DMS 273 (cell line): ENCODE measurements around the gene DAPK3.
"Not testable (repeated sequence)": the region's sequence is repeated elsewhere in the genome, so short reads cannot be mapped to it uniquely, and the experiment has no call there.

Source experiments
- DNase-seq: peaks from one replicate; lab custom pipeline; 2025; ENCODE audit not compliant: unreplicated experiment; lab: John Stamatoyannopoulos, UW

Gene DAPK3

DNA sequence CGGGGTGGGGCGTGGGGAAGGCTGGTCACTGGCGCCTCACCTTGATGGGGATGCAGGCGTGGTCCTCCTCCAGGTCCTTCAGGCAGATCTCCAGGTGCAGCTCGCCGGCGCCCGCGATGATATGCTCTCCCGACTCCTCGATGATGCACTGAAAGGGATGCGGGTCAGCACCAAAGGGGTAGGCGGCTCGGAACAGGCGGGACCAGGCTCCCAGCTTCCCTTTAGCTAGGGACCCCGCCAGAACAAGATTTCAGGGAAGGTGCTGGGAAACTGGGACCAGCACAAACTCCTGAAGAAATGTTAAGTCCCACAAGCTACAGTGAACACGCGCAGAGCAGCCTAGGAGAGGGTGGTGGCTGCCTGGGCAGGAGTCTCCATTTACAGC lies 8.4 kb upstream of the DAPK3 start:
- DNase-seq: no peak

DNA sequence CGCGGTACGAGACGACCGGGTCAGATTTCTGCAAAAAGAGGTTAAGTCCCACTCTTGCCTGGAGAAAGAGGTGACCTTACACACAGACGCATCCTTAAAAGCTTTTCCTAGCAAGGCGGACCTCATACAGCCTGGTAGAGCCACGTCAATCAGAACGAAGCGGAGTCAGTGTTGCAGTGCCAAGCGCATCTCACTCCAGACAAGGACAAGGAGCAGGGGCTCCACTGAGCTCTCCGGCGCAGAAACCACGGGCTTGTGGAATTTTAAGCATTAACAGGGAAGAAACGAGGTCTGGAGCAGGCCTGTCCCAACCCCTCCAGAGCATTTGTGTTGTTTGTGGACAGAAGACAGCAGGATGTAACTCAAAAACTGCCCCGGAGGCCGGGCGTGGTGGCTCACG lies 7.2 kb upstream of the DAPK3 start:
- no peak for DNase-seq

DNA sequence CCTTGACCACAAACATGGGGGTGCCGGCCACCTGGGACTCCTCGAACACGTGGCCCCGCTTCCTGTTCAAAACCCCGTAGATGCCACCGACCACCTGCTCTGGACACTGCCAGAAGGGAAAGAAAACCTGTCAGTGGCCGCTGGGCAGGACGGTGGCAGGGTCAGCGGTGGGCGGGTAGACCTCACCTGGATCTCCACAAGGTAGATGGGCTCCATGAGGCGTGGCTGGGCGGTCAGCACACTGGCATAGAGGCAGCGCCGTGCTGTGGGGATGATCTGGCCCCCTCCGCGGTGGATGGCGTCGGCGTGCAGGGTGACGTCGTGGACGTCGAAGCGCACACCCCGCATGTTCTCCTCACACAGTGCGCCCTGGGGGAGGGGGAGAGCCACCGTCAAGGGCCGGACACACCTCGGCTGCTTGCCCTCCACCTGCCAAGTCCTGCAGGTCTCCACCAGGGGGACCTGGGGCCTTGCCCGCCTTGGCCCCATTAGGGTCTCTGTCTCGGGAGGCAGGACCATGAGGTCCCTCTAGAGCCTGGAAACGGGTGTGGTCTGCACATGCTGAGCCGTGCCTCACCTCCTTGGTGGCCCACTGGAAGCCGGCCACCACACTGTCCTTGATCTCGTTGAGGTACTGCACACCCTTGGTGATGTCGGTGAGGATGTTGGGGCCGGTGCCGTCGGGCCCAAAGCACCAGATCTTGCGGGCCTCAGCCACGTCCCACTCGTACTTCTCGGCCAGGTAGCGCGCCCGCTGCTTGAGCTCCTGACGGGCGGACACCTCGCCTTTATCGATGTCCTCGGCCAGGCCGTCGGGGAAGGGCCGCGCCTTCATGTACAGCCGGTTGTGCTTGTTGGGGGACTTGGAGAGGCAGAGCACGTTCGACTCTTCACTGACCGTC lies 6.6 kb upstream of the DAPK3 start:
- DNase-seq: peak; percentile 58

DNA sequence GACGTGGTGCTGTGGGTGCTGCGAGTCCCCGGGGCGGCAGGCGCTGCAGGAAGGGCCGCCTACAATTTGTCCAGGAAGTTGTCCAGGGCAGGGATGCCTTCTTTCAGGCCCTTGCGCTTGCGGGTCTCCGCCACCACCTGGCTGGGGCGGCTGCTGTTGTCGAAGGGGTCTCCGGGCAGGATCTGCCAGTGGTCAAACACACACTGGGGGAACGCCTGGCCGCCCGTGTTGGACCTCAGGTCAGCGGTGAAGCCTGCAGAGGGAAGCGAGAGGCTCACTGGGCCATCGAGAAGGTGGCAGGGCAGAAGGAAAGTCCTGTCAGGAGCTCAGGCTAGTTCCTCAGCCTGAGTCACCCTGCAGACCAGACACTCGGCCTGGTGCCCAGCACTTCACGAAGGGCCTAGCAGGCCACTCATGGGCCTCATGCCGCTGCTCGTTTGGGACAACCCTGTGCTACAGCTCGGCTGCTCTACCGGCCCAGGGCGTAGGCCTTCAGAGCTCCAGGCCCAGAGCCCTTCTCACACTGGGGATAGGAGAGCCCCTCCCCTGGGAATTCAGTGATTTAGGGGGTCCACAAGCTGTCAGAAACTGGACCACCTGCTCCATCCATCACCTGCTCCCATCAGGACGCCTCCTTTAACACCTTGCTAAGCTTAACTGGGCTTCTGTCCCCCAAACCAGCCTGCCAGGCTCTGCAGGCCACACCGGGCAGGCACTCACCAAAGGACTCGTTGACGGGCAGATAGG lies 5.8 kb upstream of the DAPK3 start:
- peak; percentile 48 for DNase-seq

DNA sequence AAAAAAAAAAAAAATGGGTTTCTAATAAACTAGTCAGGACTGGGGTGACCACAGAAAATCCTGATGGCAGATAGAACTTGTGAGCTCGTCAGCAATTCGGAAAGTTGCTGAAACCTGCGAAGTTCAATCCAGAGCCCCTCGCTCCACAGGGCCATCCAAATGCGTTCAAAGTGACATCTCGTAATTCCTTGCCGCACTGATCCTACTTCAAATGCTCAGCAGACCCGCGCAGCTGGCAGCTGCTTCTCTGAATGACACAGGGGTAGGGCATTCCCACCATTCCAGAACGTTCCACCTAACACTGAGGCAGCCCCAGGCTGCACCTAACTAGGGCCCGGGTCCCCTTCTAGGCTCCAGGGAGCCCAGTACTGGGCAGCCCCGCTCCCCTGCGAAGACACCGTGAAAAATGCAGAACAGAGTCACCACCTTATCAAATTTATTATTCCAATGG lies 4.8 kb upstream of the DAPK3 start:
- peak; percentile 58 for DNase-seq

DNA sequence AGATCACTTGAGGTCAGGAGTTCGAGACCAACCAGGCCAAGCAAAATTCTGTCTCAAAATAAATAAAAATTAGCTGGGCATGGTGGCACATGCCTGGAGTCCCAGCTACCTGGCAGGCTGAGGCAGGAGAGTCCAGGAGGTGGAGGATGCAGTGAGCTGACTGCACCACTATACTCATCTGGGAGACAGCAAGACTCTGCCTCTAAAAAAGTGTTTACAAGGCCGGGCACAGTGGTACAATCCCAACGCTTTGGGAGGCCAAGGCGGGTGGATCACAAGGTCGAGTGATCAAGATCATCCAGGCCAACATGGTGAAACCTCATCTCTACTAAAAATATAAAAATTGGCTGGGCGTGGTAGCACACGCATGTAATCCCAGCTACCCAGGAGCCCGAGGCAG lies 4.2 kb upstream of the DAPK3 start:
- DNase-seq: peak; percentile 58

DNA sequence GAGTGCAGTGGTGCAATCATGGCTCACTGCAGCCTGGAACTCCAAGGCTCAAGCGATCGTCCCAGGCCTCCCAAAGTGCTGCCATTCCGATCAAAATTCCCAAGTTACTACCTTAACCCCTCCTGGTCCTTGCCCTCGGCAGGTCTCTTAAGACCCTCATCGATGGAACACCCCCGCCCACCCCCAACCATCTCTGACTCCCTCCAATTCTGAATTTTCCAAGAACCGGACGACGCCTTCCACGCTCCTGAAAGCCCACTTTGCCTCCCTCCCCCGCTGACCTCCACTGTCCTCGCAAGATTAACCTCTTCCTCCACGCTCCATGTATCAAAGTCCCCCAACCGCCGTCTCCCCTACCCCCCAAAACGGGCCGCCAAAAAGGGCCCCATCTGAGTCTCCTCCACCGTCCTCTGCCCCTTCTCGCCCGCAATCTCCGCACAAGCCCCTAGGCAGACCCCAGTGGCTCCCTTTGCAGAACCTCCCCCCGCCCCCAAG lies 539 bp downstream of the DAPK3 start:
- no peak for DNase-seq

DNA sequence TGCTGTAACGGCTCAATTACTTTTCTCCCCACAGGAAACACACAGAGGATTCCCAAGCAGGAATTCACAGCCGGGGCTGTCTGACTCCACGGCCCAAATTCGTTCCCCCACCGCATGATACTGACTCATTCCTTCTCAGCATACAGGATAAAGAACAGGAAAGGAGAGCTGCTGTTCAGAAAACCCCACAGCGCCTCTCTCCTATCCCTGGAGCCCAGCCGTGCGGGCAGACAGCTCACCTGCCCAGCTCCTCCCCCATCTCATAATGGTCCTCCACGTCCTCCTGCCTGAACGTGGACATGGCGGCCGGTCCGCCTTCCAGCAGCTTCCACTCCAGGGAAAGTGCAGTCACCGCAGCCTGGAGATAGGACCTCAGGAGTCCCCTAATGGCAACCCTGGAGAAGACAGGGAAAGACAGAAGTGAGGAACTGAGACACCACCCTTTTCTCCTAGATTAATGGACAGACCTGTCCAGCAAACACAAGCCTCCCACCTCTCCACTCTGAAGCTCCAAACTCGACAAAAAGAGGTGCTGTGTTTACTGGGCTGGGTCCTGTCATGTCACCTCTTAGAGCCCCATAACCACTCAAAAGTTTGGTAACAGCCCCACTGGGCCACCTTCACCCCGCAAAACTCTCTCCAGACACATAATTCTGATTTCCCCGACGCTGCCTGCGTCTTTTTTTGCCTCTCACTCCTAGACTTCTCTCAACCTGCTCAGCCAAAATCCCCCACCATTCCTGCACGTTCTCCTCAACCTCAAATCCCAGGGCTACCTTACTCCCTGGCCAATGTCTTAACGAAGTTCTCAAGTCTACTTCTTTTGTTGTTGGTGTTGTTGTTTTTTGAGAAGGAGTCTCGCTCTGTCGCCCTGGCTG lies 1.2 kb downstream of the DAPK3 start:
- DNase-seq: peak; percentile 51

DNA sequence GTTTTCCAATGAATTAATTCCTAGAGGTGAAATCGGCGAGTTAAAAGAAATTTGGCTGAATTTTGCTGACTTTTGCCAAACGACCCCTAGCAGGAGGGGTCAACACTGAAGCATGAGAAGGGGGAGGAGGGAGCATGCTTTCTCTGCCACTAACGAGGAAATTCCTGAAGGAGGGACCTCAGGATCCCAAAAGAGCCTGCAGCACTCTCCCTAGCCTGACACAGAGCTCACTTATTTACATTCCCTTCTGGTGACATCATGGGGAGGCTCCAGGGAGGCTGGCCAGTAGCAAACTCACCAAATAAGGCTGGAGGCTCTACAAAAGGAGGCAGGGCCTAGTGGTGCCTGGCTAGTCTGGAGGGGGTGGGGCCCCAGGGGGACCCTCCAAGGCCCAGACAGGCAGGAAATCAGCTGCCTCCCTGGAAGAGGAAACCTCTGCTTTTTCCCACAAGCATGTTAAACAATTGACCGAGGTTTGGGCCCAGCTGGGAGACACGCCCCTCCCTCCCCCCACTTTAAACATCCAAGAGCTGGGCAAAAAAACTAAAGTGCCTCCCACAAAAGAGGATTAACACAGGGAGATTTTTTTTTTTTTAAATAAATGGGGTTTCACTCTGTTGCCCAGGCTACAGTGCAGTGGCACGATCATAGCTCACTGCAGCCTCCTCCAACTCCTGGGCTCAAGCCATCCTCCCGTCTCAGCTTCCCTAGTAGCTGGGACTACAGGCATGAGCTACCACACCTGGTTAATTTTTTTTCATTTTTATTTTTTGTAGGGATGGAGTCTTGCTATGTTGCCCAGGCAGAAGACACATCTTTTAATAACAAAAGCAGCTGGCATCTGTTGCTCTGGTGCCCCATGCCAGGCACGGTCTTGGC lies 2.1 kb downstream of the DAPK3 start:
- DNase-seq: peak; percentile 91

DNA sequence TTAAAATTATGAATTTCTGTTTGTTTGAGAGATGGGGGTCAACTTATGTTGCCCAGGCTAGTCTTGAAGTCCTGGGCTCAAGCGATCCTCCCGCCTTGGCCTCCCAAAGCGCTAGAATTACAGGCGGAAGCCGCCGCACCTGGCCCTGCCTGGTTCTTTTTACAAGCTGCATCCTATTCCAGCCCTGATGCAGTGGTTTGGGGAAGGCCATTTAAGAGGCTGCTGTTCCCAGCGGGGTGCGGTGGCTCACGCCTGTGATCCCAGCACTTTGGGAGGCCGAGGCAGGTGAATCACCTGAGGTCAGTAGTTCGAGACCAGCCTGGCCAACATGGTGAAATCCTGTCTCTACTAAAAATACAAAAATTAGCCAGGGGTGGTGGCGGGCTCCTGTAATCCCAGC lies 2.9 kb downstream of the DAPK3 start:
- DNase-seq: not testable (repeated sequence)

DNA sequence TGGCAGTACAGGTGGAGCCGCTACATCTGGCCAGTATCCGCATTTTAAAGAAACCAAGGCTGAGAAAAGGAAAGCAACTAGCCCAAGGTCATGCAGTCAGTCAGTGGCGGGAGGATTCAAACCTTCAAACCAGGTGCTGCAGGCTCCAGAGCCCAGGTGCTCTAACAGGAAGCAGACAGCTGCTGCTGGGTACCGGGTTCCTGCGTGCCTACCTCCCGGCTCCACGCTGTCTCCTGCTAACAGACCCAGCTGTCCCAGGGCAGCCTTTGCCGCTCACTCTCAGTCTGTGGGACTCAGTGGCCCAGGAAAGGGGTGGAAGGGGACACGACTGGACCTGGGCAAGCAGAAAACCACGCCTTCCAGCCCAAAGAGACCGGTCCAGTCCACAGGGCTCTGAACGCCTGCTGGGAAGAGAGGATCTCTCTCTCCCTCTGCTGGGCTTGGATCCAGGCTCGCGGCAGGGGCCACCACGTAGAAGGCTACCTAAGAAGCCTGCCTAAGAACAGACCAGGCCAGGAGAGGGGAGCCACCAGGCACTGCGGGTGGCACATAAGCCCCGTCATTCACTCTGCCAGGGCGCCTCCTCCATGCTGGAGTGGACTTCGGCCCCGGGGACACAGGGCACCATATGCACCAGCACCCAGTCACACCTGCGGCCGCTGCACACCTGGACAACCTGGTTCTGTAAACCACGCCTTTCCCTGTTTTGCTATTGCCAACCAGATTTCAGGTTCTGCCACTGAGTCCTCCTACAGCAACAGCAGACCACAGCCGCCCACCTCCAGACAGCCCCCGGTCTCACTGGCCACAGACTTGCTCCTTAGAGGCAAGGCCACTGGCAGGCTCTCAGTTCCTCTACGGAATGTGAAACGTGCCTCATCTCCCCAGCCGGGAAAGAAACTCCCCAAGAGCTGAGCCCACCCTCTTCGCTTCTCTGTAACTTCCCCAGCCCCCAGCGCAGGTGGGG lies 4.6 kb downstream of the DAPK3 start:
- no peak for DNase-seq

DNA sequence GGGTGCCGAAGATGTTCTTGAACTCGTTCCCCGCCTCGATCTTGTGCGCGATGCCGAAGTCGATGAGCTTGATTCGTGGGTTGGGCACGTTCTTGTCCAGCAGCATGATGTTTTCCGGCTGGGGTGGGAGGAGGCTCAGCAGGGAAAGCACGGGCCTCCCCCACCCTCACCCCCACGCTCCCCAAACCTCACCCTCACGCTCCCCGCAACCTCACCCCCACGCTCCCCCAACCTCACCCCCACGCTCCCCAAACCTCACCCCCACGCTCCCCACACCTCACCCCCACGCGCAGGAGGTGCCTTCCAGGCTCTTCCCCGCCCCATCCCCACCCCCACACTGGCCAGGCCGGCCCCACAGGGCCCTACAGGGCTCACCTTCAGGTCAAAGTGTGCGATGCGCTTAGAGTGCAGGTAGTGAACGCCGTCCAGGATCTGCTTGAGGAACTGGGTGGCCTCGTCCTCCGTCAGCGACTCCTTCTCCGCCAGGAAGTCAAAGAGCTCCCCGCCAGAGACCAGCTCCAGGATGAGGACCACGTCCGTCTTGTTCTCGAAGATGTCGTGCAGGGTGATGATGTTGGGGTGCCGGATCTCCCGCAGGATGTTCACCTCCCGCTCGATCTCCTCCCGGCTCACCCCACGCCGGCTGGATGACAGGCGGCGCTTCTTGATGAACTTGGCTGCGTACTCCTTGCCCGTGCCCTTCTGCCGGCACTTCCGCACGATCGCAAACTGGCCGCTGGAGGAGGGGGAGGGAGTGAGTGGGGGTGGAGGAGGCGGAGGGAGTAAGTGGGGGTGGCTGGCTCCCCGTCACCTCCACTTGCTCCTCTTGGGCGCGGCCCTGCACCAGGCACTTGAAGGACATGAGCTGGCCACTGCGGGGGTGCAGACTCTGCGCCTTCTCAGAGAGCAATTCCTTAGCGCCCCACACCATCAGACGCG lies 6.4 kb downstream of the DAPK3 start:
- DNase-seq: no peak

DNA sequence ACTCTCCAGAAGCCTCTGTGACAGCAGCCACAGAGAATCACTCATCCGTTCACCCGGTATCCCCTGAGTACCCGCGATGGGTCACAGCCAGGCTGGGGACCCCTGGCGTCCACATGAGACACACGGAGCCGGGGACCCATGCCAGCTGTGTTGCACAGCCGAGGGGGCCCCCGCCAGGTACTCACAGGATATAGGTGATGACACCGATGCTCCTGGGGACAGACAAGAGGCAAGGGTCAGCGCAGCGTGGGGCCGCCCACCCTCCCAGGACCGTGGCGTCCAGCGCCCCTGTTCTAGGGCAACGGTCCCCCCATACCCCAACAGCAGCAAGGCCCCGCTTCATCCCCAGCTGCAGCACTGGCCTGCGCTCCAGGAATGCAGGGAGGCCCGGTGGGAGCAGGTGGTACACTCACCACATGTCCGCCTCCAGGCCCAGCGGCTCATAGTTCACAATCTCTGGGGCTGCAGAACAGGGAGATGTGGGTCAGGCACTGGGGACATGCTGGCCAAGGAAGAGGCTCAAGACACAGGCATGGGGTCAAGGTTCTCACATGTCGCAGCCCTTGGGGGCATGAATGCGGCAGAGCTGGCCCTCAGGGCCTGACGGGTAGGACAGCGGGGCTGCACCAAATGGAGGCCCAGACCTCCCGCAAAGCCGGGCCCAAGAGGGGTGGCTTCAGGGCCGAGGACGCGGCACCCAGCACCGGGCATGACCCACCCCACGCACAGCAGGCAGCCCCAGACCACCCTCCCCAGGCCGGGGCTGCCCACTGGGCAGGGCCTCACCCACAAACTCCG lies 7.2 kb downstream of the DAPK3 start:
- DNase-seq: no peak

DNA sequence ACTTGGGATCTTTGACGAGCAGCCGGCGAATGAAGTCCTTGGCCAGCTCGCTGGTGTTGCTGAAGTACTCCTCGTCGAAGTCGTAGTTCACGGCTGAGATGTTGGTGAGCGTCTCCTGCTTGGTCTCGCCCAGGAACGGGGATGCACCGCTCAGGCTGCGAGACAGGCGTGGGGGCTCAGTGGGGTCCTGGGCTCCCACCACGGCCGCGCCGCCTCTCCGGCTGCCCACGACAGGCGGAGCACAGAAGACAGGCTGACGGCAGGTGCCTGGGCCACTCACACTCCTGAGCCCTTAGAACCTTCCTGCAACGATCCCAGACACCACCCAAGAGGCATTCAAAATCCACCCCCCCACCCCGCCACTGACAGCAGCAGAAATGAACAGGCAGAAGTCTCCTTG lies 9.9 kb downstream of the DAPK3 start:
- no peak for DNase-seq

DNA sequence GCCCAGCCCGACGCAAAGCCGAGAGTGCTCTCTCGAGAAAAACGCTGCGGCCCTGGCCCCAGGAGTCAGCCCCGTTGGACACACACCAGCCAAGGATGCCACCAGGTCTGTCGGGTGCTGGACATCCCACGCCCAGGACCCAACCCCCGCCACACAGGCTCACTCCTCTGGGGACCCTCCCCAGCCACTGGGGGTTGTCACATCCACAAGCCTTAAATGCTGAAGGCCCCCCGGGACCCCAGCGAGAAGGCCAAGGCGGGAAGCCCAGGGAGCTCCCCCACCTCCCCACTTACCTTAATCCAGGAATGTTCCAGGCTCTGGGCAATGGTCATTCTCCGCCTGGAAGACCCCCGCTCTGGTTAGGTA lies 11.2 kb downstream of the DAPK3 start:
- no peak for DNase-seq

DNA sequence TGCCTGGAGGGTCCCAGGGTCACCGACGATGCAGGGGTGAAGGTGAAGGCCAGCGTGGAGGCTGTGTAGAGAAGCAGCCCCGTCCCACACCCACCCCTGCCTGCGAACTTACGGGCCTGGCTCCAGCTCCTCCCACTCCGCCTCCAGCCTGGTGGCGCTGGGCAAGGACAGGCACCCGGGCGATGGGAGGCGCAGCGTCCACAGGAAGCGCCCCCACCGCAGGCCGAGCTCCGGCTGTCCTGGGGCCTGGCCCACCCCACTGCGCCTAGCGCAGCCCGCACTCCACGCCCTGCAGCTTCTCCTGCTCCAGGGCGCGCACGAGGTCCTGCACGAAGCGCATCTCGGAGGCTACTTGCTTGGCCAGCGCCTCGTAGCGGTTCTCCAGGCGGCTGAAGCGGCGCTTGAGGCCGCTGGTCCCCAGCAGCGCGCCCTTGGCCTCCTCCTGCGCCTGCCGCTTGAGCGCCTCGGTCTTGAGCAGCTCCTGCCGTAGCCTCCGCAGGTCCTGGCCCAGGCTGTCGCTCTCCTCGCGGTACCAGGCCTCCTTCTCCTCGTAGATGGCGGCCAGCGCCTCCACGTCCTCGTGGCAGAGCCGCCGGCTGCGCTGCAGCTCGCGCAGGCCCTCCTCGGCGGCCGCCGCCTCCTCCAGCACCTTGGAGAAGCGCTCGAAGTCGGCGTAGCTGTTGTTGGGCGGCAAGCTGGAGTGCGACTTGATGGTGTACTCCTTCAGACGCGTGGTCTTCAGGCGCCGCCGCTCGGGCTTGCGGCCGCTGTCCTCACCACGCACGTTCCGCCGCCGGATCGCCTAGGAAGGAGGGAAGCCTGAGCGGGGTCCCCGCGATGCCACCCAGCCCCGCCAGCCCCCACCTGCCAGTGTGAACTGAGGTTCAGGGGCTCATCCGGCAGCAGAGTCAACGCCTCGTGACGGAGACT lies 11.8 kb downstream of the DAPK3 start:
- no peak for DNase-seq
